ENCODE data around the gene ANKH. TPM values are rescaled to one million over a fixed set of nuclear protein-coding genes. Genes with fewer than 3 reads are reported as not detected.
A peak's percentile ranks its signal among the peaks of the same experiment; 100 is the strongest.

ANKH gene
- total RNA-seq, 1 experiment from 2014 or later, result 81.4 TPM

- no peaks in the 10 kb centered on the region for H3K79me2 ChIP-seq (ENCODE audit: low read depth)
- no TSS peak for BruUV-seq (replicated peaks)
- H3K4me3 ChIP-seq, result no peak overlapping the region
- H3K36me3 ChIP-seq (ENCODE audit: low read depth), result no peaks in the 10 kb centered on the region
- POLR2A ChIA-PET (ENCODE audit: unreplicated experiment), result no interaction called here
- no peaks in the 10 kb centered on the region for H3K4me1 ChIP-seq (replicated peaks; ENCODE audit: insufficient read depth)
- no peaks in the 10 kb centered on the region for H3K9me3 ChIP-seq (ENCODE audit: insufficient read depth, low read depth)
- H3K27me3 ChIP-seq (ENCODE audit: insufficient read depth, low read depth), result peaks cover 20% of the 10 kb centered on the region
- intact Hi-C loops (cut with micrococcal nuclease; ENCODE audit: unreplicated experiment), result no loop called here
- H2AFZ ChIP-seq, result no peak overlapping the region
- no peaks in the 10 kb centered on the region for H3F3A ChIP-seq (ENCODE audit: insufficient read depth, low read depth)
- no peaks in the 10 kb centered on the region for H4K20me1 ChIP-seq (ENCODE audit: insufficient read depth)
- DNase-seq, result peak in 1 of 2 experiments; percentile 33
- no peak for TF ChIP-seq EZH2 (IDR thresholded peaks at IDR 0.05; ENCODE audit: low read depth)
- no peak for TF ChIP-seq CTCF (conservative IDR thresholded peaks at IDR 0.05)
- CTCF ChIA-PET, result no interaction called here
- H3K4me2 ChIP-seq, result no peak overlapping the region
- H3K9me2 ChIP-seq (ENCODE audit: insufficient read depth), result no peaks in the 10 kb centered on the region
- H3K27ac ChIP-seq, result no peak overlapping the region
These were observed 46.1 kb upstream of the ANKH start for GRCh38 chr5:14917719-14918118.

- Histone ChIP-seq H3K36me3 (ENCODE audit: low read depth) (no peaks in the 10 kb centered on the region), H3K27ac (no peak overlapping the region), H3K79me2 (ENCODE audit: low read depth) (no peaks in the 10 kb centered on the region), H3K4me3 (no peak overlapping the region), H3K4me2 (no peak overlapping the region), H3K4me1 (replicated peaks; ENCODE audit: insufficient read depth) (no peaks in the 10 kb centered on the region), H3F3A (ENCODE audit: insufficient read depth, low read depth) (no peaks in the 10 kb centered on the region), H3K9me2 (ENCODE audit: insufficient read depth) (no peaks in the 10 kb centered on the region), H4K20me1 (ENCODE audit: insufficient read depth) (no peaks in the 10 kb centered on the region), H3K9me3 (ENCODE audit: insufficient read depth, low read depth) (no peaks in the 10 kb centered on the region), H3K27me3 (ENCODE audit: insufficient read depth, low read depth) (peaks cover 37% of the 10 kb centered on the region), H2AFZ (no peak overlapping the region)
- no TSS peak for BruUV-seq (replicated peaks)
- ChIA-PET POLR2A (ENCODE audit: unreplicated experiment) (no interaction called here), CTCF (no interaction called here)
- no peak for DNase-seq
- TF ChIP-seq CTCF (conservative IDR thresholded peaks at IDR 0.05) (no peak), EZH2 (IDR thresholded peaks at IDR 0.05; ENCODE audit: low read depth) (no peak)
- intact Hi-C loops (cut with micrococcal nuclease; ENCODE audit: unreplicated experiment), result no loop called here
These were observed 43.8 kb upstream of the ANKH start for GRCh38 chr5:14915291-14915952.

GRCh38 chr5:14914623-14915260, 43.2 kb upstream of the ANKH start:
- Histone ChIP-seq H3K9me3 (ENCODE audit: insufficient read depth, low read depth) (no peaks in the 10 kb centered on the region), H3K27me3 (ENCODE audit: insufficient read depth, low read depth) (peaks cover 37% of the 10 kb centered on the region), H3K79me2 (ENCODE audit: low read depth) (no peaks in the 10 kb centered on the region), H3K4me1 (replicated peaks; ENCODE audit: insufficient read depth) (no peaks in the 10 kb centered on the region), H3K27ac (no peak overlapping the region), H2AFZ (no peak overlapping the region), H3F3A (ENCODE audit: insufficient read depth, low read depth) (no peaks in the 10 kb centered on the region), H3K9me2 (ENCODE audit: insufficient read depth) (no peaks in the 10 kb centered on the region), H4K20me1 (ENCODE audit: insufficient read depth) (no peaks in the 10 kb centered on the region), H3K36me3 (ENCODE audit: low read depth) (no peaks in the 10 kb centered on the region), H3K4me3 (no peak overlapping the region), H3K4me2 (no peak overlapping the region)
- no peak for TF ChIP-seq CTCF (conservative IDR thresholded peaks at IDR 0.05)
- TF ChIP-seq EZH2 (IDR thresholded peaks at IDR 0.05; ENCODE audit: low read depth), result no peak
- no peak for DNase-seq
- ChIA-PET CTCF (no interaction called here), POLR2A (ENCODE audit: unreplicated experiment) (no interaction called here)
- intact Hi-C loops (cut with micrococcal nuclease; ENCODE audit: unreplicated experiment), result no loop called here
- BruUV-seq (replicated peaks), result no TSS peak
